ENCODE measurements around the gene CTNNA2.

- TF ChIP-seq CTCF (IDR thresholded peaks at IDR 0.05; ENCODE audit: borderline replicate concordance, extremely low read depth, low read length, poor library complexity, severe bottlenecking) (no peak), EZH2 (IDR thresholded peaks at IDR 0.05; ENCODE audit: borderline replicate concordance, low read depth, low read length, severe bottlenecking) (no peak)
These were observed 983.5 kb downstream of the CTNNA2 start for GRCh38 chr2:80496346-80496745.
